OCI-M2 (cell line): ENCODE results near the gene TRIM9.

Experiments used
- DNase-seq: peaks from one replicate; lab custom pipeline; 2025; ENCODE audit not compliant: unreplicated experiment; lab: John Stamatoyannopoulos, UW

TRIM9 gene

GRCh38 chr14:51093371-51094281 lies 1.3 kb downstream of the TRIM9 start:
- DNase-seq: no peak

- no peak for DNase-seq
Measured at GRCh38 chr14:51092965-51093364, 1.9 kb downstream of the TRIM9 start.

GRCh38 chr14:51089278-51089677 lies 5.6 kb downstream of the TRIM9 start:
- no peak for DNase-seq

GRCh38 chr14:51087031-51087441 lies 7.9 kb downstream of the TRIM9 start:
- DNase-seq: no peak

GRCh38 chr14:51086044-51086443 lies 8.9 kb downstream of the TRIM9 start:
- DNase-seq: no peak

- no peak for DNase-seq
Measured at GRCh38 chr14:51084962-51085361, 9.9 kb downstream of the TRIM9 start.

- no peak for DNase-seq
Measured at GRCh38 chr14:51084507-51084906, 10.4 kb downstream of the TRIM9 start.

- no peak for DNase-seq
Measured at GRCh38 chr14:51082349-51082748, 12.6 kb downstream of the TRIM9 start.

GRCh38 chr14:51081712-51082111 lies 13.2 kb downstream of the TRIM9 start:
- DNase-seq: no peak

- no peak for DNase-seq
Measured at GRCh38 chr14:51081209-51081608, 13.7 kb downstream of the TRIM9 start.

- no peak for DNase-seq
Measured at GRCh38 chr14:51080645-51081044, 14.3 kb downstream of the TRIM9 start.

GRCh38 chr14:51079489-51079888 lies 15.4 kb downstream of the TRIM9 start:
- no peak for DNase-seq

GRCh38 chr14:51079085-51079484 lies 15.8 kb downstream of the TRIM9 start:
- no peak for DNase-seq

- no peak for DNase-seq
Measured at GRCh38 chr14:51074701-51075385, 20.1 kb downstream of the TRIM9 start.

GRCh38 chr14:51073731-51074130 lies 21.2 kb downstream of the TRIM9 start:
- no peak for DNase-seq

- no peak for DNase-seq
Measured at GRCh38 chr14:51072976-51073375, 21.9 kb downstream of the TRIM9 start.

GRCh38 chr14:51071857-51072256 lies 23.0 kb downstream of the TRIM9 start:
- no peak for DNase-seq

GRCh38 chr14:51070726-51071125 lies 24.2 kb downstream of the TRIM9 start:
- DNase-seq: no peak

GRCh38 chr14:51069055-51069454 lies 25.9 kb downstream of the TRIM9 start:
- no peak for DNase-seq

- no peak for DNase-seq
Measured at GRCh38 chr14:51068268-51068667, 26.6 kb downstream of the TRIM9 start.

- DNase-seq: no peak
Measured at GRCh38 chr14:51067295-51067694, 27.6 kb downstream of the TRIM9 start.

GRCh38 chr14:51066576-51066975 lies 28.3 kb downstream of the TRIM9 start:
- DNase-seq: no peak
